Effector CD4-positive, alpha-beta T cell (primary cell): ENCODE results near the gene CBLB.
"Not testable (repeated sequence)": the region's sequence is repeated elsewhere in the genome, so short reads cannot be mapped to it uniquely, and the experiment has no call there.

ENCODE experiments used
- DNase-seq: peaks from one replicate; pipeline ENCODE4 v3.0.0-alpha.2; 2020

The CBLB gene

DNA sequence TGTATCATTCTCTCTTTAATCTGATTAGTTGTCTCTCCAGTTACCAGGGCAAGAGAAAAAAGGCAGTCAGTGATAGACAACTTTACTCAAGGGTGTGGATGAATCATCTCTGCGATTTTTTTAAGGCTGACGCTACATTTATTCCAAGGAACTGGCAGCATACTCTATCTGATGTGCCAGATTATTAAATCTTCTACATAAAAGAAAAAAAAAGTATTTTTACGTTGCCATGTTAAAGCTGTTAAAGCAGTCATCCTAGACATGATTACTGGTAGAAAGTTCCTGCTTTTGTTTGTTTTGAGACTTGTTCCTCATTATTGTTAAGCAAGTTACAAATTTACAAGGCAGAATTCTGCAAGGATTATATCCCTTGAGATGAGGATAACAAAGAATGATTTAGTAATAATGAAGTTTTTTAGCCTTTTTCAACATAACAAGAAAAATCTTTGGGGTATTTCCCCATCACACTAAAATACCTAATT lies 121.7 kb downstream of the CBLB start:
- DNase-seq, result no peak

- no peak for DNase-seq
Measured at GRCh38 chr3:105746231-105746996, 122.4 kb downstream of the CBLB start.

GRCh38 chr3:105745046-105745445 lies 123.8 kb downstream of the CBLB start:
- no peak for DNase-seq

DNA sequence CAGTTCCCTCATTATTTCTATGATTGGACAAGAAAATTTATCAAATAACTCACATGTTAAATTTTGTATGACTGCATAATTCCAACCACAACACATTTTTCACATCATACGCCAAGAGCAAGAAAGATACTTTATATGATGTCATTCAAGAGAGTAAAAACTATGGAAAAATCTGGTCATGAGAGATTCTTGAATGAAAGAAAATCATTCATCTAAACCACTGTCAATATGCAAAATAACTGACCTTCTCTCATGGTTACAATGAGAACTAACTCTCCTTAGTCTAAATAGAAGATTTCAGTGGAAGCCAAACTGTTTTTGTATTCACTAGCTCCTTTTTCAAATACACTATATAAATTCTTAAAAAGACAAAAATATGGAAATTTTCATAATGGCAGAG lies 124.6 kb downstream of the CBLB start:
- DNase-seq, result no peak

GRCh38 chr3:105733356-105733755 lies 135.5 kb downstream of the CBLB start:
- DNase-seq, result no peak

- DNase-seq, result no peak
Measured at GRCh38 chr3:105731686-105732085, 137.1 kb downstream of the CBLB start.

GRCh38 chr3:105730801-105731354 lies 137.9 kb downstream of the CBLB start:
- no peak for DNase-seq

DNA sequence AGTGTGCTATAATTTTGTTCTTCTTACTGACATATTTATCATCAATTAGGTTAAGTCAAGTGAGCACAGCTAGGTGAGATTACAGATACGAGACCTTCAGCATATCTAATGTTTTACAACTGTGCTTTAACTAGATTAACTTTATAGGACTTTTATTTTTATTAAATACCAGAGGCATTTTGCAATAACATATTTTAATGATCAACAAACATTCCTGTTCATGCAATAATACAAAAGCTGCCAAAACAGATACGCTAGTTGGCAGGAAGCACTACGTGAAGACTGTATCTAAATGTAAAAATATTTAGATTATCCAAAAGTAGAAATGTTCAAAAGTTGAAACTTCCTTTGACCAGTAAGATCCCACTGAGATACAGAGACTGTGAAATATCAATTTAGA lies 139.1 kb downstream of the CBLB start:
- no peak for DNase-seq

- no peak for DNase-seq
Measured at GRCh38 chr3:105728771-105729312, 140.0 kb downstream of the CBLB start.

- not testable (repeated sequence) for DNase-seq
Measured at GRCh38 chr3:105727036-105727435, 141.8 kb downstream of the CBLB start.

- no peak for DNase-seq
Measured at GRCh38 chr3:105722943-105723556, 145.8 kb downstream of the CBLB start.

GRCh38 chr3:105719791-105720190 lies 149.0 kb downstream of the CBLB start:
- DNase-seq, result no peak

DNA sequence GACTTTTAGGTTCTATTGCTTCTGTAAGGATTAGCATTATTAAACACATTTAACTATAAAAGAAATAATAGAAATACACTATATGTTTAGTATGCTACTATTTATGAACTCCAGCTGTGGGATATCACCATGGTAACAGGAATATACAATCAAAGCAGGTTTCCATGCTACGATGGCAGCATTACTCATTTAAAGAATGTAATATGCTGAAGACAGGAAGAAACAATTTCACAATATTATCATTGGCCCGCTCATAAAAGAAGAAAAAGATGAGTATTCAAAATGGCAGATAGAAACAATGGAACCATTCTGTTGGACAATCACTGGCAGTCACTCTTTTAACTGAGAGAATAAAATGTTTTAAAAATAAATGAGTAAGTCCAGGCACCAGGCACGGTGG lies 153.4 kb downstream of the CBLB start:
- DNase-seq, result no peak

GRCh38 chr3:105714453-105714852 lies 154.4 kb downstream of the CBLB start:
- DNase-seq, result no peak

GRCh38 chr3:105708980-105709379 lies 159.8 kb downstream of the CBLB start:
- no peak for DNase-seq

- DNase-seq, result no peak
Measured at GRCh38 chr3:105707009-105707408, 161.8 kb downstream of the CBLB start.

DNA sequence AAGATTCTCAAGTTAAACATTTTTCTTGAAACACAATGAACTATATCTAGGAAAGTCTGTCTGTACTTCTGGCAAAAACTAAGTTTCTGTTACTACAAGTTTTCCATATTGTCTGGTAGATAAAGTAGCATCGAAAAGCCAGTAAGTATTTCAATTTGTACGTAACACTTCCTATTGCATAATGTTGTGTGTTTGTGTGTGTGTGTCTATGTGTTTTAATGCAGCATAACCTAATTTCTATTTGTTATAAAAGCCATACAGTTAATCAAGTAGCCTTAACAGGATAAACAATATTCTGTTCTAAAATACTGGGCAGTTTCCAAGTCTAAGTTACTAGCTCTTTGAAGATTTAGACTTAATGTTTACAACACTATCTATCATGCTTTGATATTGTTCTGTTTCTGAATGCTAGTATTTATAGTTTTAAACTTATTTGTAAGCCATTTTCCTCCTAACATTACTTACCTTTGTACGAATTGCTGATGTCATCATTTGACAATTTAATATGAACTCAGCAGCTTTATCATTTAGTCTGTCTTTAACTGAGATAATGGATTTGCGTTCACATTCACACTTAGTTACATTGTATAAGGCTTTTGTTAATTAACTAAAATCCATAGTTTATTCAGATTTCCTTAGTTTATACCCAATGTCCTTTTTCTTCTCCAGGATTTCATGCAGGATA lies 163.9 kb downstream of the CBLB start:
- DNase-seq, result no peak

- DNase-seq, result no peak
Measured at GRCh38 chr3:105700575-105700974, 168.2 kb downstream of the CBLB start.

GRCh38 chr3:105691633-105692032 lies 177.2 kb downstream of the CBLB start:
- no peak for DNase-seq

- no peak for DNase-seq
Measured at GRCh38 chr3:105691053-105691452, 177.8 kb downstream of the CBLB start.

DNA sequence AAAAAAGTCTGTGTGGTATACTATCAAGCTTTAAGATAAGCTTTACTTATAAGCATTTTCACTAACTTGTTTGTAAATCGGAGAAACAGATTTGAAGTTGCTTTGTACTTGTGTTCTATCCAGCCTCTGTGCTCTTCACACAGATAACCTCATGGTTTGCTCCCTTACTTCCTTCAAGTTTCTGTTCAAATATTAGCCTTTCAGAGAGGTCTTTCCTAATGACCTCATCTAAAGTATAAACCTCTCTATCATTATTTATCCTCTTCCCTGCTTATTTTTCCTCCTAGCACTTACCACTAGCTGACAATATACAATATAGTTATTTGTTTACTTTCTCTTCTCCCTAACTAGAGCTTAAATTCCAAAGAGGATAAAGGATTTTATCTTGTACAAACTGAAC lies 180.0 kb downstream of the CBLB start:
- DNase-seq, result no peak

- no peak for DNase-seq
Measured at GRCh38 chr3:105686278-105686897, 182.4 kb downstream of the CBLB start.

GRCh38 chr3:105679951-105680350 lies 188.9 kb downstream of the CBLB start:
- DNase-seq, result no peak
